Globus pallidus (tissue), 1 donor: ENCODE measurements around the gene PCSK4.
"Not testable (repeated sequence)": the region's sequence is repeated elsewhere in the genome, so short reads cannot be mapped to it uniquely, and the experiment has no call there.

Source experiments
- DNase-seq: peaks from one replicate; pipeline ENCODE4 v3.0.0-alpha.2; 2015; ENCODE audit warnings: low spot score

Gene PCSK4

DNA sequence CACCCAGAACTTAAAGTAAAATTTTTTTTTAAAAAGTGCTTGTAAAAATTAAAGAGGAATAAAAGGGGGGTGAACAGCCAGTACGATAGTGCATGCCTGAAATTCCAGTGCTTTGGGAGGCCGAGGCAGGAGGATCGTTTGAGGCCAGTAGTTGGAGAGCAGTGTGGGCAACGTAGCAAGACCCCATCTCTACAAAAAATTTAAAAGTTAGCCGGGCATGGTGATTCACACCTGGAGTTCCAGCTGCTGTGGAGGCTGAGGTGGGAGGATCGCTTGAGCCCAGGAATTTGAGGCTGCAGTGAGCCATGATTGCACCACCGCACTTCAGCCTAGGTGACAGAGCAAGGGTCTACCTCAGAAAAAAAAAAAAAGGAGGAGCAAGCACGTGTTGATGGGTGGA, 14.9 kb upstream of the PCSK4 start:
- no peak for DNase-seq

DNA sequence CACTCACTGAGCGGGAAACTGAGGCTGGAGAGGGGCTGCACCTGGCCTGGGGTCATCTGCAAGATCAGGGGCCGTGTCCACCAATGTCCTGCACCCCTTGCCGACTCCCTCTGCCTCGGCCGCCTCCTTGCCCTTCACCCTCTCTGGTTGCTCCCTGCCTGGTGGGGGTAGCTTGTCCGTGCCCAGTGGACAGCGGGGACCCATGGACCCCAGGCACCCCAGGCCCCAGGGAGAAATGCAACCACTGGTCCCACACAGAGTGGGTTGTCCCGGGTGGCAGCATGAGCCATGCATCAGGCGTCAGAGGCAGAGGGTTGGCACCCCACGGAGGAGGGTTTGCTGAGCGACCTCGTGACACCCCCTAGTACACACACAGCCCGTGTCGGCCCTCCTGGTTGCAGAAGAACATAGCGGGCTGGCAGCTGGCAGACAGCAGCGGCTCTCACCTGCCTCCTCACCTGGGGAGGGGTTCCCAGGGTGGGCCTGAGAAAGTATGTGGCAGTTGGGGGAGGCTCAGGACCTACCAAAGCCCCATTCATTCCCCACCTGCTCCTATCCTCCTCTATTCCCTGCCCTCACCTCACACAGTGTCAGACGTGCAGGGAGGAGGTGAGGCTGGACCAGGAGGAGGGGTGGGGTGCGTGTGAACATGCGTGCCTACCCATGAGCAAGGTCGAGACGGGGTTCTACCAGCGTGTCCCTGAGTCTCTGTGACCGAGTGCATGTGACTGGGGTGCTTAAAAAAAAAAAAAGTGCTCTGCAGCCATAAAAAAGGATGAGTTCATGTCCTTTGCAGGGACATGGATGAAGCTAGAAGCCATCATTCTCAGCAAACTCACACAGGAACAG, 14.0 kb upstream of the PCSK4 start:
- DNase-seq: no peak

DNA sequence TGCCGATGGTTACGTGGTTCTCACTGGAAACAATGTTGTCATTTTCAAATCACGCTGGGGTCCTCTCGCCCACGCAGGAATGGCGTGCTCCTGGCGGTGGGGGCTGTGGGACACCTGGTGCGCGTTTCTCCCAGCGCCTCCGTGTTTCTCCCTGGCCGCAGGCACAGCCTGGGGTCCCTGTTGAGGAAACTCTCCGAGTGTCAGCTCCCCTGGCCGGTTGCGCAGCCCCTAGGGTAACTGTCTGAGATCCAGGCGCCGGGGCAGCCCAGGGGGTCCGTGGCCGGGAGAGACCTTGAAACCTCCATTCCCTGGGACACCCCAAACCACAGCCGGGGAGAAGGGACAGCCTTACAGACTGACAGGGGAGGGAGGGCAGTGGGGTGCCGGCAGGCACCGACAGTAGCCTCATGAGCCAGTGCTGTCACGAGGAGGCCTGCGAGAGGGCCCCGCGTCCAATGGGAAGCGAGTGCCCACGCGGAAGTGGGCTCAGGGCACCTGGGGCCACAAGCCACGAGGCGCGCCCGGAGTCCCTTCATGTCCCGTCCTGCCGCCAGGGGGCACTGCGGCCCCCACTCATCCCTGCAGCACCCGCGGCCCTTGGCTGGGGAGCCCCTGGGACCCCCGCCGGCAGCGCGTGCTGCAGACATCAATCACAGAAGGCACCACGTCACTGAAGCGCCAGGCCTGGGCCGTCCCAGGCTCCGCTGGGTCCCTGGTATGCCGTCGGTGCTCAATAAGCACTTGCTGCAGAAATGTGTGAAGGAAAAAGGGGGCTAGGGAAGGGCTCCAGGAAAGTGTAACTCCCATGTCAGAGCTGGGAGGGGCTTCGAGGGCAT, 13.2 kb upstream of the PCSK4 start:
- peak; percentile 30 for DNase-seq

GRCh38 chr19:1502433-1503088, 12.4 kb upstream of the PCSK4 start:
- DNase-seq: no peak

DNA sequence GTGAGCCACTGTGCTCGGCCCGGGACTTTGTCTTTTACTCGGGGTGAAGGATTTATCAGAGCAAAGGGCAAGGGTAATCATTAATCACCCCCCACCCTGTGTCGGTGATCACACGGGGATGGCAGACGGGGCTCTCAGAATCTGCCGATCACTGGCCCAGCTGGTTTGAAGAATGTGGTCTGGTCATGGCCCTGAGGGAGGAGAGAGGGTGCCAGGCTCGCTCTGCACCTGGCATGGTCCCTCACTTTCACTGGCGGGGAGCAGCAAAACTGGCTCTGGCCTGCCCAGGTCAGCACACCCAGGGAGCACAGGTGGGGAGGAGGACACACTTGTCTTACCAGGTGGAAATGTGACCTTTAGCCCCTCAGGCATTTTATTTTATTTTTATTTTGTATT, 11.0 kb upstream of the PCSK4 start:
- DNase-seq: no peak

DNA sequence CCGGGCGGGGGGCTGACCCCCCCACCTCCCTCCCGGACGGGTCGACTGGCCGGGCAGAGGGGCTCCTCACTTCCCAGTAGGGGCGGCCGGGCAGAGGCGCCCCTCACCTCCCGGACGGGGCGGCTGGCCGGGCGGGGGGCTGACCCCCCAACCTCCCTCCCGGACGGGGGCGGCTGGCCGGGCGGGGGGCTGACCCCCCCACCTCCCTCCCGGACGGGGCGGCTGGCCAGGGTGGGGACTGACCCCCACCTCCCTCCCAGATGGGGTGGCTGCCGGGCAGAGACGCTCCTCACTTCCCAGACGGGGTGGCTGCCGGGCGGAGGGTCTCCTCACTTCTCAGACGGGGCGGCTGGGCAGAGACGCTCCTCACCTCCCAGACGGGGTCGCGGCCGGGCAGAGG, 9.1 kb upstream of the PCSK4 start:
- DNase-seq: not testable (repeated sequence)

DNA sequence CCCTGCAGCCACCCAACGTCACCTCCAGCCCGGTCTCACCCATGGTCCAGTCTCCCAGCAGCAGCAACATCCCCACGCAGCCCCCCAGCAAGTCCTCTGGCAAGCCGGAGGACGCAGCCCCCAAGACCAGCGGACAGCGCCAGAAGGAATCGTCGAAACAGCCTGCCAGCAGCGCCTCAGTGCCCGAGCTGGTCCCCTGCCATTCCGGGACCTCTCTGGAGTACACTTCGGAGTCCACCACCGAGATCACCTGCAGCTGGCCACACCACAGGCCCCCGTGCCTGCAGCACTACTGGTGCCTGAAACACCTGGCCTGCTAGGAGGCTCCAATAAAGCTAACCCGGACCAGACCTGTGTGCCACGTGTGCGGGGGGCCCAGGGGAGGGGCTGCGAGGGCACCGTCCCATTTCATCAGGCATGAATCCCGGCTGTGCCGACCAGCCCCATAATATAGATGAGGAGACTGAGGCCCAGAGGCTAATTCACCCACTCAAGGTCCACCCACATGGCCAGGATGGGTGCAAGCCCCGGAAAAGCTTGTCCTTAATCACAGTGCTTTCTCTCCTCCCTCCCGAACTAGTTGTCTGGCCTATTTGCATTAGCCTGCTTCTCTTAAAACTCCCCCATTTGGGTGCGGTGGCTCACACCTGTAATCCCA, 7.6 kb upstream of the PCSK4 start:
- DNase-seq: no peak

GRCh38 chr19:1496714-1497577, 6.8 kb upstream of the PCSK4 start:
- DNase-seq: no peak

DNA sequence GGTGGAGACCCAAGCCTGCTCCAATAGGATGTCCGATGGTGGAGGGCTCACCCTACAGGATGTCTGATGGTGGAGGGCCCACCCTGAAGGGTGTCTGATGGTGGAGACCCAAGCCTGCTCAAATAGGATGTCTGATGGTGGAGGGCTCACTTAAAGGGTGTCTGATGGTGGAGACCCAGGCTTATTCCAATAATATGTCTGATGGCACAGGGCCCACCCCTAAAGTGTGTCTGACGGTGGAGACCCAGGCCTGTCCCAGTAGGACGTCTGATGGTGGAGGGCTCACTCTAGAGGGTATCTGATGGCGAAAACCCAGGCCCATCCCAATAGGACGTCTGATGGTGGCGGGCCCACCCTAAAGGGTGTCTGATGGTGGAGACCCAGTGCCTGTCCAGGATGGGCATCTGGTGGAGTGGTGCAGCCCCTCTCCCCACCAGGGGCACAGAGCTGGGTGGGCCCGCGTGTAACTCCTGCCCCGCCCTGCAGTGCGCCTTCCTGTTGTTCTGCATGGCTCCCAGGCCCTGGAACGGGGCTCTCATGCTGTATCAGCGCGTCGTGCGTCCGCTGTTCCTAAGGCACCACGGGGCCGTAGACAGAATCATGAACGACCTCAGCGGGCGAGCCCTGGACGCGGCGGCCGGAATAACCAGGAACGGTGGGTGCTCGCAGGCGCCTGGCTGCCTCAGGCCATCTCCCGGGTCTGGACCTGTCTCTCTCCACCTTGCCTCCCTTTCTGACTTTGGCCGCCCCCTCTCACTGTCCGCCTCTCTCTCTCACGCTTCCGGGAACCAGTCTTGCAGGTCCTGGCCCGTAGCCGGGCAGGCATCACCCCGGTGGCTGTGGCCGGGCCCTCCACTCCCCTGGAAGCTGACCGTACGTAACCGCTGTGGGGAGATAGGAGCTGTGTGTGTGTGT, 5.9 kb upstream of the PCSK4 start:
- DNase-seq: no peak

- DNase-seq: no peak
These were observed 5.1 kb upstream of the PCSK4 start for GRCh38 chr19:1495051-1495798.

DNA sequence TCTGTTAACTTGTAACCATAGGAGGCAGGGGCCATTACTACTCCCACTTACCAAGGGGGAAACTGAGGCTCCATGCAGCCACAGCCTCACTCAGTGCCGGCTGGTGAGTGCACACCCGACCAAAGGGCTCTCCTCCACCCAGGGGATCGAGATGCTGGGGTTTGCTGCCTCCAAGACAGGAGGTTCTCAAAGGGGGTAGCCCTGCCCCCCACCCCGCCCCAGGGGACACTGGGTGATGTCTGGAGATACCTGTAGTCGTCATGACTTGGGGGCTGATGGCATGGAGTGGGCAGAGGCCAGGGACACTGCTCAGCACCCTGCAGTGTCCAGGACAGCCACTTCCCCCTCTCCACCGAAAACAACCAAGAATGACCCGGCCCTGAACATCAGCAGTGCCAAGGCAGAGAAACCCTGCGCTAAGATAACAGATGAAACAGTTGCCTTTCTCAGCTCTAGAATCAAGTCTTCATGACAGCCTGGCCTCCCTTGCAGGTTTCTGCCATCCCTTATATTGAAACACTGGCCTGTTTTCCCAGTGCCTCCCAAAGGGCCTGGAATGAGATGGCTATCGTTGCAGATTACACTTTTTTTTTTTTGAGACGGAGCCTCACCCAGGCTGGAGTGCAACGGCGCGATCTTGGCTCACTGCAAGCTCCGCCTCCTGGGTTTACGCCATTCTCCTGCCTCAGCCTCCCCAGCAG, 4.1 kb upstream of the PCSK4 start:
- no peak for DNase-seq

- DNase-seq: no peak
These were observed 2.4 kb upstream of the PCSK4 start for GRCh38 chr19:1492474-1493006.

- no peak for DNase-seq
These were observed 1.7 kb upstream of the PCSK4 start for GRCh38 chr19:1491849-1492170.

DNA sequence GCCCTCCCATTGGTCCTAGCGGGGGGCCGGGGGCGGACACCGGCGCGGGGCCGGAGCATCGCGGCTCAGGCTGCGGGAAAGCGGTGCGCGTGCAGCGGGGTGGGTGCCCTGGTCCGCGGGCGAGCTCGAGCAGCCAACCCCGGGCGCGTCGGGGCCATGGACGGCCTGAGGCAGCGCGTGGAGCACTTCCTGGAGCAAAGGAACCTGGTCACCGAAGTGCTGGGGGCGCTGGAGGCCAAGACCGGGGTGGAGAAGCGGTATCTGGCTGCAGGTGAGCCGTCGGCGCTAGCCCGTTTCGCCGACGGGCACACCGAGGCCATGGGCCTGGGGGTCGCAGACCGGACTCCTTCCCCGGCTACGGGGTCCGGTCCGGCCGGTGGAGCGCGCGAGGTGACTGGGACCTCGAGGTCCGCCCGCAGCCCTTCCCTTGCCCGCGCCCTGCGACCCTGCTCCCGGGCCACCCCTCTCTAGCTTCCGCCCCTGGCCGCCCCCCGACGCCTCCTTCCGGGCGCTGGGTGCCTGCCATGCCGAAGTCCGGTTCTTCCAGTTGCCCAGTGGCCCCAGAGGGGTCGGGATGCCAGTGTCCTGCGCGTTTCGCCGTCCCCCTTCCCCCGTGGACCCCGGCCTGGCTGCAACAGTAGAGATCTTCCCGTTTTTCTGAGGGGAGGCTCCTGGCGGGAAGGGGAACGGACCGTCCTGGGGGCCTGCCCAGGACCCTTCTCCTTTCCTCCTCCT, 1.1 kb upstream of the PCSK4 start, which contains the start of gene REEP6:
Gene REEP6, plus strand, starts transcription at position 68 of the 735 bp plus-strand sequence. Its CDS starts 89 bp downstream, at position 157.
- no peak for DNase-seq

- DNase-seq: no peak
These were observed 463 bp downstream of the PCSK4 start for GRCh38 chr19:1489463-1490310.

GRCh38 chr19:1488282-1488601, 1.9 kb downstream of the PCSK4 start:
- no peak for DNase-seq
